ENCODE data around the gene THRB.

The THRB gene

DNA sequence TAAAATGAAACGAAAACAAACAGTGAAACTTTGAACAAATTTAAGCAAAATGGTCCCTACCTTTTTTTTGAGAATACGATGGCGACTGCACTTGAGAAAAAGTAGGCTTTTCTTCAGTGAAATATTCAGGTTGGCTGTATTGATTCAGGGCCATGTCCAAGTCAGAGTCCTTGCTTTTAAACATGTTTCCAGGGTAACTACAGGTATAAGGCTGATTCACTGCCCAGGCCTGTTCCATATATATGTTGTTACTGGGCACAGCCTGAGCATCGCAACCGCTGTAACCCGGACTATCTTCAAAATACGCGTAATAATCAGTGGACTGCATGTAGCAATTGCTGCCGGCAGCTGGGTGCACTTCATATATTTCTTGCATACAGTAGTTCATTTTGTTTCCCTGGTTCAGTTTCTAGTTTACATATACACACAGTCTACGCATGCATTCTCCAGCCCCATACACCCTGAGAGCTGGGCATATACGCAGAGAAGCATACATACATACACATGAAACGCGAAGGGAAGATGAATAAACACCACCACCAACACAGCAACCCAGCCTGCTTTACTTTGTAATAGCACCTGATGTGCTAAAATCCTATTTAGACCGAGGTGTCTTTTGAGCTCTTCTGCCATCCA is 329.6 kb downstream of the THRB start:
- TF ChIP-seq, protein P1, sequence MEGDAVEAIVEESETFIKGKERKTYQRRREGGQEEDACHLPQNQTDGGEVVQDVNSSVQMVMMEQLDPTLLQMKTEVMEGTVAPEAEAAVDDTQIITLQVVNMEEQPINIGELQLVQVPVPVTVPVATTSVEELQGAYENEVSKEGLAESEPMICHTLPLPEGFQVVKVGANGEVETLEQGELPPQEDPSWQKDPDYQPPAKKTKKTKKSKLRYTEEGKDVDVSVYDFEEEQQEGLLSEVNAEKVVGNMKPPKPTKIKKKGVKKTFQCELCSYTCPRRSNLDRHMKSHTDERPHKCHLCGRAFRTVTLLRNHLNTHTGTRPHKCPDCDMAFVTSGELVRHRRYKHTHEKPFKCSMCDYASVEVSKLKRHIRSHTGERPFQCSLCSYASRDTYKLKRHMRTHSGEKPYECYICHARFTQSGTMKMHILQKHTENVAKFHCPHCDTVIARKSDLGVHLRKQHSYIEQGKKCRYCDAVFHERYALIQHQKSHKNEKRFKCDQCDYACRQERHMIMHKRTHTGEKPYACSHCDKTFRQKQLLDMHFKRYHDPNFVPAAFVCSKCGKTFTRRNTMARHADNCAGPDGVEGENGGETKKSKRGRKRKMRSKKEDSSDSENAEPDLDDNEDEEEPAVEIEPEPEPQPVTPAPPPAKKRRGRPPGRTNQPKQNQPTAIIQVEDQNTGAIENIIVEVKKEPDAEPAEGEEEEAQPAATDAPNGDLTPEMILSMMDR (IDR thresholded peaks at IDR 0.05; ENCODE audit: low read depth, low read length): no peak
- no peak for TF ChIP-seq MYC (IDR thresholded peaks at IDR 0.05; ENCODE audit: low read depth, low read length)
- no peak for TF ChIP-seq POLR2A (IDR thresholded peaks at IDR 0.05; ENCODE audit: extremely low read depth, insufficient read length)
- TF ChIP-seq, protein P2, sequence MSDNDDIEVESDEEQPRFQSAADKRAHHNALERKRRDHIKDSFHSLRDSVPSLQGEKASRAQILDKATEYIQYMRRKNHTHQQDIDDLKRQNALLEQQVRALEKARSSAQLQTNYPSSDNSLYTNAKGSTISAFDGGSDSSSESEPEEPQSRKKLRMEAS (IDR thresholded peaks at IDR 0.05; ENCODE audit: low read depth, low read length): no peak
- no peak for DNase-seq (ENCODE audit: low read depth)
- no peak overlapping the region for H3K4me3 ChIP-seq (ENCODE audit: low read depth, low read length)

DNA sequence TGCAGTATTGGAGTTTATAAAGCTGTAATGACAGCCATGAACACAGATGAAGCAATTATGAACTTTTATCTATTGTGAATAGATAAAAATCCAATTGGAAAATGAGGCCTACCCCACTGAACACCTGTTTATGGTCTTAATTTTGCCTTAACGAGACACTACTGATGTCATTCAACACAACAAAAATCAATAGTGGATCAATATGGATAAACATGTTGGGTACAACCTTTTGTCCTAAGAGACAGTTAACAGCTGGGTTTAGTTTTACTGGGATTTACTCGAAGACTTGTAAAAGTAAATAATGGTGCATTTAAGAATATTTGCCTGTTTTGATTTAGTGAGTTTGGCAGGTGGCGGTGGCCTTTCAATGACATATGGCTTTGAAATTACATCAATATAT is 331.7 kb downstream of the THRB start:
- TF ChIP-seq, protein P1 (IDR thresholded peaks at IDR 0.05; ENCODE audit: low read depth, low read length): no peak
- TF ChIP-seq MYC (IDR thresholded peaks at IDR 0.05; ENCODE audit: low read depth, low read length): no peak
- TF ChIP-seq, protein P2 (IDR thresholded peaks at IDR 0.05; ENCODE audit: low read depth, low read length): no peak
- TF ChIP-seq POLR2A (IDR thresholded peaks at IDR 0.05; ENCODE audit: extremely low read depth, insufficient read length): no peak
- H3K4me3 ChIP-seq (ENCODE audit: low read depth, low read length): no peak overlapping the region
- DNase-seq (ENCODE audit: low read depth): no peak

DNA sequence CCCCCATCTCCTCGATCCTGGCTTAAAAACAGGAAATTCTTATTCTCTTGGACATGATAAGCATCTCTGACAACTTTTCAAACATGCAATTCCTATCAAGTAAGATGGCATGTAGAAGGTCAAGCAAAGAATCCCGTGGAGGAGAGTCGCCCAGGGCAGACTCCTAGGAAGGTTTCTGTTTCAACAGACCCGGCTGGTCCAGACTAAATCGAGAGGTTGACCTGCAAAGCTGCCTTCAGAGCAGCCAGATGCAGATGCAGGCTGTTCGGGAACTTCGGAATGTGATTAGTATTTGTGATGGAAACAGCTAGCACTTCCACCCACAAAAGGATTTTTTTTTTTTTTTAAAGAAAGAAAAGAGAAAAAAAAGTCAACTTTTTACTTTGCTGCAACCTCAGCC is 332.8 kb downstream of the THRB start:
- no peak for DNase-seq (ENCODE audit: low read depth)
- H3K4me3 ChIP-seq (ENCODE audit: low read depth, low read length): no peak overlapping the region
- TF ChIP-seq, protein P2 (IDR thresholded peaks at IDR 0.05; ENCODE audit: low read depth, low read length): no peak
- no peak for TF ChIP-seq POLR2A (IDR thresholded peaks at IDR 0.05; ENCODE audit: extremely low read depth, insufficient read length)
- TF ChIP-seq, protein P1 (IDR thresholded peaks at IDR 0.05; ENCODE audit: low read depth, low read length): no peak
- no peak for TF ChIP-seq MYC (IDR thresholded peaks at IDR 0.05; ENCODE audit: low read depth, low read length)

- no peak overlapping the region for H3K4me3 ChIP-seq (ENCODE audit: low read depth, low read length)
- TF ChIP-seq, protein P1 (IDR thresholded peaks at IDR 0.05; ENCODE audit: low read depth, low read length): no peak
- TF ChIP-seq, protein P2 (IDR thresholded peaks at IDR 0.05; ENCODE audit: low read depth, low read length): no peak
- TF ChIP-seq POLR2A (IDR thresholded peaks at IDR 0.05; ENCODE audit: extremely low read depth, insufficient read length): no peak
- TF ChIP-seq MYC (IDR thresholded peaks at IDR 0.05; ENCODE audit: low read depth, low read length): no peak
- DNase-seq (ENCODE audit: low read depth): no peak
Observed at GRCh38 chr3:24160424-24161095, 334.1 kb downstream of the THRB start.

DNA sequence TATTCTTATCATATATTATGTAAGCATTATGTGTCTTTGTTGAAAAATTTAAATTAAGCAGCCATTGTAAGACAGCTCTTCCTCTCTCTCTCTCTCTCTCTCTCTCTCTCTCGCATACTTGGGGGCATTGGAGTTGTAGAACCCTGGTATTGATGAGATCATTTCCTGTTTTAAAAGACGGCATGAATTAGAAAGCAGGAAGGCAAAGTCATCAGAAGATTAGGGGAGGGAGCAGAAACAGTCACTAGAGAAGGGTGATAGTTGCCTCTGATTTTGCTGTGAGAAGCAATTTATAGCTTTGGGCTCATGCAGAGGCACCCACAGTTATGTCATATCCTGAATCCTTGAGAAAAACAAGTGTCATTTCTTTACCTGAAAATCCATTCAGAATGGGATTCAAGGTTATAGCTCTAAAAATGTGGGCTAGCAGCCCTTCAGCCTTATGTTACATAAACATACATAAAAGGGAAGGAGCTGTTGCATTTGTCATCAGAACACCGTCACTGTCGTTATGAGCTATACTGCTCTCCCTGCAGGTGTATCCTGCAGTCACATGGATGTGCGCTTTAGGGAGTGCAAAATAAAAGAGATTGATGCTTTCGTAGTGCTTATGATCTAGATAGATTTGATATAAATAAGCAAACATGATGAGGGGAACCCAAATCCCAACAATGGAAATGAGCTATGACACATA is 335.7 kb downstream of the THRB start:
- no peak for TF ChIP-seq MYC (IDR thresholded peaks at IDR 0.05; ENCODE audit: low read depth, low read length)
- TF ChIP-seq POLR2A (IDR thresholded peaks at IDR 0.05; ENCODE audit: extremely low read depth, insufficient read length): no peak
- H3K4me3 ChIP-seq (ENCODE audit: low read depth, low read length): no peak overlapping the region
- DNase-seq (ENCODE audit: low read depth): no peak

DNA sequence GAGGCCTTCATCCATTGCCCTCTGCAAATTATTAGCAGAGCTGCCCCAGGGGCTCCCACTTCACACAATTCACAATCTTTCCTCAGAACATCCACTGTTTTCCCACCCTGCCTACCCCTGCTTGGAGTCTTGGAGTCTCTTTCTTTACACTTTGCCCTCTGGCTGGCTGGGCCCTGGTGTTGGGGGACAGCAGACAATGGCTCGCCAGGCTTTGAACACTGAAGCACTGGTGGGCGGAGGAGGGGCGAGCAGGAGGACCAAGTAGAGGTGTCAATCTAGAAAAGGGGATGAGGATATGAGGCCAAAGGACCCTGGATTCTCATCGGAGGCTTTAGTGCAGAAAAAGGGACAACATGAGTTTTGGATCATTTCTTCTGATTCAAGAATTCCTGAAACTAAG is 337.5 kb downstream of the THRB start:
- TF ChIP-seq MYC (IDR thresholded peaks at IDR 0.05; ENCODE audit: low read depth, low read length) (no peak), POLR2A (IDR thresholded peaks at IDR 0.05; ENCODE audit: extremely low read depth, insufficient read length) (no peak)
- TF ChIP-seq, protein P1 (IDR thresholded peaks at IDR 0.05; ENCODE audit: low read depth, low read length): no peak
- TF ChIP-seq, protein P2 (IDR thresholded peaks at IDR 0.05; ENCODE audit: low read depth, low read length): no peak
- no peak for DNase-seq (ENCODE audit: low read depth)
- no peak overlapping the region for H3K4me3 ChIP-seq (ENCODE audit: low read depth, low read length)
